Type B pancreatic cell (in vitro differentiated cells): Measurements from ENCODE around the gene PLAC9. TPM values are rescaled to one million over a fixed set of nuclear protein-coding genes. Genes with fewer than 3 reads are reported as not detected.

Experiments
- DNase-seq: peaks from one replicate; pipeline ENCODE4 v3.0.0; 2021; ENCODE audit warnings: mixed read lengths; ENCODE audit not compliant: unreplicated experiment; ENCODE audit errors: extremely low spot score
- H3K27ac Mint-ChIP-seq: 2 replicates; pipeline ENCODE4 v1.8.0; 2021; ENCODE audit warnings: mild to moderate bottlenecking, mixed read lengths
- H3K27me3 Mint-ChIP-seq: 2 replicates; pipeline ENCODE4 v1.8.0; 2021; ENCODE audit warnings: mixed read lengths
- H3K36me3 Mint-ChIP-seq: 2 replicates; pipeline ENCODE4 v1.8.0; 2021; ENCODE audit warnings: mixed read lengths
- H3K4me1 Mint-ChIP-seq: one replicate; pipeline ENCODE4 v1.8.0; 2021; ENCODE audit warnings: mixed read lengths; ENCODE audit not compliant: unreplicated experiment
- H3K4me3 Mint-ChIP-seq: 2 replicates; pipeline ENCODE4 v1.8.0; 2021; ENCODE audit warnings: mild to moderate bottlenecking, mixed read lengths
- H3K9me3 Mint-ChIP-seq: 2 replicates; pipeline ENCODE4 v1.8.0; 2021; ENCODE audit warnings: mixed read lengths
- total RNA-seq: library from RNA; stranded (reverse); gene quantifications from 2 replicates; pipeline ENCODE4 v1.2.1, GENCODE V29; 2021; ENCODE audit warnings: low replicate concordance
- TF ChIP-seq, protein P1 (sequence below): fragments of 200-600 bp; sonication (generic); conservative IDR thresholded peaks from 2 replicates; pipeline ENCODE4 v1.5.0; 2021; ENCODE audit warnings: antibody characterized with exemption, mild to moderate bottlenecking

Gene PLAC9
- total RNA-seq, 1 donor from 2014 or later, result 8.2 TPM

DNA sequence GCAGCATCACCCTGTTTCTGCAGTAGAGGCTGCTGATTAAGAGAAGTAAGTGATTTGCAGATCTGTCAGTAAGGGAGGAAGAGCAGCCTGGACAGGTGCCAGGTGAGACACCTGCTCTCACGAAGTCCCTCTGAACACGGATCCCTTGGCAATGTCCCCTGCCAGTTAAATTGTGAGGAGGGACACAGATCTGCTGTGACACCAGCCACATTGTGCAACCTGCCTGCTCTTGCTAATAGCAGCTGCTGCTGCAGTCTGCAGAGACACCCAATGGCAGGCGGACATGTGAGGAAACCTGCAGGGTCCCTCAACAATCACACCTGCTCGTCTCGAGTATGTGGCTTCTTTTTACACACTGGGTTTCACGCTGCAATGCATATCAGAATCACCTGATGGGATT is 40.9 kb downstream of the PLAC9 start:
- Mint-ChIP-seq H3K9me3 (no peaks in the 10 kb centered on the region), H3K36me3 (peaks cover 9% of the 10 kb centered on the region), H3K27me3 (no peaks in the 10 kb centered on the region), H3K27ac (peak overlapping the region; percentile 71), H3K4me1 (peaks cover 18% of the 10 kb centered on the region), H3K4me3 (no peak overlapping the region)
- TF ChIP-seq, protein P1, sequence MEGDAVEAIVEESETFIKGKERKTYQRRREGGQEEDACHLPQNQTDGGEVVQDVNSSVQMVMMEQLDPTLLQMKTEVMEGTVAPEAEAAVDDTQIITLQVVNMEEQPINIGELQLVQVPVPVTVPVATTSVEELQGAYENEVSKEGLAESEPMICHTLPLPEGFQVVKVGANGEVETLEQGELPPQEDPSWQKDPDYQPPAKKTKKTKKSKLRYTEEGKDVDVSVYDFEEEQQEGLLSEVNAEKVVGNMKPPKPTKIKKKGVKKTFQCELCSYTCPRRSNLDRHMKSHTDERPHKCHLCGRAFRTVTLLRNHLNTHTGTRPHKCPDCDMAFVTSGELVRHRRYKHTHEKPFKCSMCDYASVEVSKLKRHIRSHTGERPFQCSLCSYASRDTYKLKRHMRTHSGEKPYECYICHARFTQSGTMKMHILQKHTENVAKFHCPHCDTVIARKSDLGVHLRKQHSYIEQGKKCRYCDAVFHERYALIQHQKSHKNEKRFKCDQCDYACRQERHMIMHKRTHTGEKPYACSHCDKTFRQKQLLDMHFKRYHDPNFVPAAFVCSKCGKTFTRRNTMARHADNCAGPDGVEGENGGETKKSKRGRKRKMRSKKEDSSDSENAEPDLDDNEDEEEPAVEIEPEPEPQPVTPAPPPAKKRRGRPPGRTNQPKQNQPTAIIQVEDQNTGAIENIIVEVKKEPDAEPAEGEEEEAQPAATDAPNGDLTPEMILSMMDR, result no peak
- DNase-seq, result no peak

DNA sequence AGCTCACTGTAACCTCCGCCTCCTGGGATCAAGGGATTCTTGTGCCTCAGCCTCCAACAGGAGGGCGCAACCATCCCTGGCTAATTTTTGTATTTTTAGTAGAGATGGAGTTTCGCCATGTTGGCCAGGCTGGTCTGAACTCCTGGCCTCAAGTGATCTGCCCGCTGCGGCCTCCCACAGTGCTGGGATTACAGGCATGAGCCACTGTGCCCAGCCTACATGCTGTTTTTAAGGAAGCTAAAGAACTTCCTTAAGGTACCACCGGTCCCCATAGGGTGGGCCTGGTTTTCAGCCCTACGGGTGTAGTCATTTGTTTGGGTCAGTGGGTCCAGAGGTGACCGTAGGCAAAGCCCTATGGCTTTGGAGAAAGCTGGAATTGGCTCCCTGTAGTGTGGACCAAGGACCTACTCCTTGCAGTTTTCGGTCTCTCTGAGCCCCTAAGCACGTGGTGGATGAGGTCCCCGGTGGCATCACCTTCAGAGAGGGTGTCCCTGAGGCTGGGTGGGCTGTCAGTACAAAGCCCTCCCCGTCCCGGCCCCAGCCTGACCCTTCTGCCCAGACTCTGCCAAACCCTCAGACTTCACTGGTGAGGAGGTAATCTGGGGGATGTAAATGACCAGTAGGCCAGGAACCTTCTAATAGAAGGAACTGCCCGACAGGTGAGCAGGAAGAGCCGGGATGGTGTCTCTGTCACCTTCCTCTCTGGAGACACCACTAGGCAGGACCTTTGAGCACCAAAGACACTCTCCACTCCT is 42.3 kb downstream of the PLAC9 start:
- Mint-ChIP-seq H3K4me3 (no peak overlapping the region), H3K4me1 (peaks cover 12% of the 10 kb centered on the region), H3K9me3 (no peaks in the 10 kb centered on the region), H3K27me3 (no peaks in the 10 kb centered on the region), H3K36me3 (peaks cover 3% of the 10 kb centered on the region), H3K27ac (no peak overlapping the region)
- TF ChIP-seq, protein P1, result no peak
- DNase-seq, result no peak

DNA sequence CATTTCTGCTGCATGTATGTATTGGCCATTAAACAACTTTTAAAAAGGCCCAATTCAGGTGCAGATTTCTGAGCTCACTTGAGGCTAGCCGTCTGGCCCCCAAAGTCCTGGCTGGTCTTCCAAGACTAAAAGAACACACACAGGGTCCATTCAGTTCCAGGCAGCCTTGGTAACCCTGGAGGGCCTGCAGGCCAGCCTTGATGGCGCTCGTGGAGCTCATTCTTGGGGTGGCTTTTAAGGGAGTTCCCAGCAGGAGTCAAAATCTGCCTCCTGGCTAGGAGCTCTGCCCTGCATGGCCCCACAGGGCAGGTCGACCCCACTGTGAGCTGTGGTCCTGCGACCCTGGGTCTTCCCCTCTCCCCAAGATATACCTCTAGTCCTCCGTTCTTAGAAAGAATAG is 44.0 kb downstream of the PLAC9 start:
- H3K4me1 Mint-ChIP-seq, result peaks cover 9% of the 10 kb centered on the region
- H3K27ac Mint-ChIP-seq, result peak overlapping the region; percentile 74

DNA sequence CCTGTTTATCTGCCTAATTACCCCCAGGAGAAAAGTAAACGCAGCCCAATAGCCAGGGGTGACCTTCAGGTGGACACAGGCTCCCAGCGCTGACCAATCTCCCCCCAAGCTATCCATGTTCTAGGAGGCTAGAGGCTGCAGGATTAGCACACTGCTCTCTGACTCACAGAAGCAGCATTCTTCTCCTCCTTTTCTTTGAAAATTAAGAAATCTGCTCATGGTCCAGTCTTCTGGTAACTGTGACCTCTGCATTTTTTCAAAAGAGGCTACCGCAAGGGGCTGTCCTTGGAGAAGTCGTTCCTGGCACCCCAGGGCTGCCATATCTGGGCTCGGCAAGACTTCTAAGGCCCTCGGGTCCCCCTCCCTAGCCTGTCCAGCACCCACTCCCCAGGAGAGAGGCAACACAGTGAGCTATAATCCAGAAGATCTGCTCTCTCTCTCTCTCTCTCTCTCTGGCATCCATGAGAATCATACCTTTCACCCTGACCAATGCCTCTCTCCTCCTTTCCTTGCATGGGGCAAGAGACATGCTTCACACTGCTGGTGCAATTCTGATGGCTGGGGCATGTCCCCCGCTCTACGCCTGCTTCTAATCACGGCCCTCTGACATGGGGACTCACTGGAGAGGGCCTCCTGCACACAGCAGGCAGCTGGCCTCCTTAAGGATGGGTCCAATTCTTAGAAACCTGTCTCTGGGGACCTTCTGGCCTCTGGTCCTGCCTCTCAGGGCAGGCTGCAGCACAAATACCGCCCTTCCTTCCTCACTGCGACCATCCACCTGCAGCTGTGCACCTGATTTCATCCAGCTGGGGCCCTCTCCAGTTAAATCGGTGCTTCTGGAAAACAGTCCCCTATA is 45.5 kb downstream of the PLAC9 start:
- DNase-seq, result no peak
- Mint-ChIP-seq H3K4me1 (peaks cover 9% of the 10 kb centered on the region), H3K27me3 (no peaks in the 10 kb centered on the region), H3K4me3 (no peak overlapping the region), H3K36me3 (no peaks in the 10 kb centered on the region), H3K9me3 (no peaks in the 10 kb centered on the region), H3K27ac (peak overlapping the region; percentile 74)
- TF ChIP-seq, protein P1, result no peak

More for the DNA sequence above, 44.0 kb downstream of the PLAC9 start:
- Mint-ChIP-seq H3K4me3 (no peak overlapping the region), H3K9me3 (no peaks in the 10 kb centered on the region), H3K27me3 (no peaks in the 10 kb centered on the region), H3K36me3 (no peaks in the 10 kb centered on the region)
- DNase-seq, result no peak
- TF ChIP-seq, protein P1, result no peak

DNA sequence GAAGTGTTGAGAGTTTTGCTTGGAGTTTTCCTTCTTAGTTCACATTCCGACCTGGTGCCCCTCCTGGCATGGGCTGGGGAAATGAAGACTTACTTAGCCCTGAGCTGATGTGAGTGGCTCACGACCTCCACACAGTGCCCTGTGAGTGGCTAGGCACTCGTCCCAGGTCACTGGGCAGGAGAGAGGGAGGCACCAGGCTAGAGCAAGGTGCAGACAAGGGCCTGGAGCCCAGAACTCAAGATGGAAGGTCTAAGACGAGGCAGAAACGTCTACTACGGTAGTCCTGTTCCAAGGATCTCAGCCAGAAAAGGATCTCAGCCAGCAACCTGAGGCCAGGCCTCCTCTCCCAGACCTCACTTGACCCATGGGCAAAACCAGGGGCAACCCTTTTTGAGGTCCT is 50.5 kb downstream of the PLAC9 start:
- H3K4me1 Mint-ChIP-seq, result peaks cover 11% of the 10 kb centered on the region
- TF ChIP-seq, protein P1, result no peak
- H3K4me3 Mint-ChIP-seq, result no peak overlapping the region
- no peak for DNase-seq
- H3K9me3 Mint-ChIP-seq, result no peaks in the 10 kb centered on the region
- H3K27ac Mint-ChIP-seq, result no peak overlapping the region
- H3K27me3 Mint-ChIP-seq, result no peaks in the 10 kb centered on the region
- peaks cover 1% of the 10 kb centered on the region for H3K36me3 Mint-ChIP-seq
